Lower leg skin (tissue), 3 donors: ENCODE results near the gene CFAP221.

Source experiments
- POLR2A ChIP-seq, 2 donors: fragments of 450-650 bp; IDR thresholded peaks; one replicate each; pipeline ENCODE4 v1.6.1; 2016 to 2017; ENCODE audit warnings: antibody characterized with exemption in 2 of 2, mild to moderate bottlenecking in 1 of 2, moderate library complexity in 1 of 2
- TF ChIP-seq, protein P1 (sequence below), 3 donors: fragments of 450-650 bp; IDR thresholded peaks; one replicate each; pipeline ENCODE4 v1.5.1; 2016; ENCODE audit warnings: antibody characterized with exemption in 3 of 3, mild to moderate bottlenecking in 3 of 3, moderate library complexity in 2 of 3

DNA sequence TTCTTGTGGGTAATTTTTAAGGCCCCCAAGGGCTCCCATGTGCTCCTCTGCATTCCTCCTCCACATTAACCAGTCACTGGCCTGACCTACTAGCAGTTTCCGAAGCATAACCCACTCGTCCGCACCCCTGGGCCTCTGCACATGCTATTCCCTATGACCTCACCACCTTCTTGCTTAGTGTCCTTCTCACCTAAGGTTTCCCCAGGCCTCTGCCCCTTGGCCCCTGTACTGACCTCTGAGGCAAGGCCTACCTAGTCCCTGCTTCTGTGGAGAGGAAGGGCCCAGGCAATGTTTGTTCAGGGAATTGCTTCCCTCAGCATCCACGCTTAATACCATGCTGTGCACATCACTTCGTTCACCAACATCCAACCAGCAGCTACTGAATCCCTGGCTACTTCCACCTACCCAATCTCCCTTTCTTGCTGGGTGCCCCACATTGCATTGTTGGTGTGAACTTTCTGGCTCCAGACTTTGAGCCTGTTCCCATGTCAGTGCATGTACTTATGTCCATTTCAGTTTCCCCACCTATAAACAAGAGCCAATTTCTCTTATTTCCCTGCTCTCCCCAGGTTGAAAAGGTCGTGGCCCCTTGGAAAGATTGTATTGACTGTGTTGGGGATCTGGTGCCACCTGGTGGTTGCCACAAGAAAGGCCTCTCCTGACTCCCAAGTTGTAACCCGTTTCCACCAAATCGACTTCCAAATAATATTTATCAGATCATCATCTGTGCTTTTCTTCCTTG is 115.5 kb downstream of the CFAP221 start:
- TF ChIP-seq, protein P1, sequence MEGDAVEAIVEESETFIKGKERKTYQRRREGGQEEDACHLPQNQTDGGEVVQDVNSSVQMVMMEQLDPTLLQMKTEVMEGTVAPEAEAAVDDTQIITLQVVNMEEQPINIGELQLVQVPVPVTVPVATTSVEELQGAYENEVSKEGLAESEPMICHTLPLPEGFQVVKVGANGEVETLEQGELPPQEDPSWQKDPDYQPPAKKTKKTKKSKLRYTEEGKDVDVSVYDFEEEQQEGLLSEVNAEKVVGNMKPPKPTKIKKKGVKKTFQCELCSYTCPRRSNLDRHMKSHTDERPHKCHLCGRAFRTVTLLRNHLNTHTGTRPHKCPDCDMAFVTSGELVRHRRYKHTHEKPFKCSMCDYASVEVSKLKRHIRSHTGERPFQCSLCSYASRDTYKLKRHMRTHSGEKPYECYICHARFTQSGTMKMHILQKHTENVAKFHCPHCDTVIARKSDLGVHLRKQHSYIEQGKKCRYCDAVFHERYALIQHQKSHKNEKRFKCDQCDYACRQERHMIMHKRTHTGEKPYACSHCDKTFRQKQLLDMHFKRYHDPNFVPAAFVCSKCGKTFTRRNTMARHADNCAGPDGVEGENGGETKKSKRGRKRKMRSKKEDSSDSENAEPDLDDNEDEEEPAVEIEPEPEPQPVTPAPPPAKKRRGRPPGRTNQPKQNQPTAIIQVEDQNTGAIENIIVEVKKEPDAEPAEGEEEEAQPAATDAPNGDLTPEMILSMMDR (IDR thresholded peaks at IDR 0.05), result no peak
- no peak for TF ChIP-seq POLR2A (IDR thresholded peaks at IDR 0.05)
